Astrocyte of the cerebellum (primary cell): Measurements from ENCODE around the gene HTRA3.

Source experiments
- DNase-seq: peaks from one replicate; pipeline ENCODE4 v3.0.0-alpha.2; 2011; ENCODE audit warnings: low read depth
- H3K4me3 ChIP-seq: 2 replicates; pipeline ENCODE4 v1.5.1; 2011; ENCODE audit warnings: mild to moderate bottlenecking, low read depth, low read length, moderate library complexity
- CTCF ChIP-seq: IDR thresholded peaks from 2 replicates; pipeline ENCODE4 v1.5.1; 2012; ENCODE audit warnings: low read length, low read depth, moderate library complexity, mild to moderate bottlenecking; ENCODE audit errors: missing control alignments
- in situ Hi-C: cut with HindIII; loops from 2 replicates; pipeline ENCODE4 v1.10.0; 2017; ENCODE audit warnings: low sequenced_read_pairs

The HTRA3 gene

GRCh38 chr4:8303485-8304281 is 34.1 kb downstream of the HTRA3 start:
- no peak overlapping the region for H3K4me3 ChIP-seq
- no peak for TF ChIP-seq CTCF
- in situ Hi-C loops, result no loop called here
- peak; percentile 22 for DNase-seq

GRCh38 chr4:8304827-8305695 is 35.5 kb downstream of the HTRA3 start:
- no peak for TF ChIP-seq CTCF
- H3K4me3 ChIP-seq, result no peak overlapping the region
- no peak for DNase-seq
- in situ Hi-C loops, result loop anchor here (5.0 kb wide), 1 partner anchor 73 kb away; no protein-coding TSS in a partner anchor

- TF ChIP-seq CTCF, result no peak
- no peak for DNase-seq
- in situ Hi-C loops, result loop anchor here (5.0 kb wide), 1 partner anchor 74 kb away; no protein-coding TSS in a partner anchor
- H3K4me3 ChIP-seq, result no peak overlapping the region
These were observed 36.4 kb downstream of the HTRA3 start for GRCh38 chr4:8305851-8306471.

GRCh38 chr4:8306511-8307021 is 37.0 kb downstream of the HTRA3 start:
- H3K4me3 ChIP-seq, result no peak overlapping the region
- in situ Hi-C loops, result loop anchor here (5.0 kb wide), 1 partner anchor 74 kb away; no protein-coding TSS in a partner anchor
- no peak for DNase-seq
- TF ChIP-seq CTCF, result no peak

GRCh38 chr4:8307121-8307520 is 37.6 kb downstream of the HTRA3 start:
- in situ Hi-C loops, result loop anchor here (5.0 kb wide), 1 partner anchor 75 kb away; no protein-coding TSS in a partner anchor
- TF ChIP-seq CTCF, result no peak
- DNase-seq, result no peak
- no peak overlapping the region for H3K4me3 ChIP-seq

- no peak overlapping the region for H3K4me3 ChIP-seq
- DNase-seq, result no peak
- in situ Hi-C loops, result loop anchor here (5.0 kb wide), 1 partner anchor 75 kb away; no protein-coding TSS in a partner anchor
- no peak for TF ChIP-seq CTCF
These were observed 38.2 kb downstream of the HTRA3 start for GRCh38 chr4:8307714-8308113.
